Esophagus (tissue), 2 donors: ENCODE data around the gene BNC1. TPM values are rescaled to one million over a fixed set of nuclear protein-coding genes. Genes with fewer than 3 reads are reported as not detected.
"Not testable (repeated sequence)": the region's sequence is repeated elsewhere in the genome, so short reads cannot be mapped to it uniquely, and the experiment has no call there.

Experiments used
- H3K27ac ChIP-seq, 2 donors: one replicate each; pipeline ENCODE4 v1.5.1; 2013; ENCODE audit warnings: low read depth in 2 of 2, mild to moderate bottlenecking in 2 of 2, inconsistent platforms in 1 of 2, low read length in 1 of 2, moderate library complexity in 1 of 2
- H3K27me3 ChIP-seq, 2 donors: one replicate each; pipeline ENCODE4 v1.6.1; 2013; ENCODE audit warnings: low read length in 2 of 2, control low read depth in 1 of 2, mild to moderate bottlenecking in 1 of 2; ENCODE audit not compliant: insufficient read depth in 2 of 2, control insufficient read depth in 1 of 2
- H3K36me3 ChIP-seq, 2 donors: one replicate each; pipeline ENCODE4 v1.6.1; 2013; ENCODE audit warnings: low read length in 1 of 2; ENCODE audit not compliant: control insufficient read depth in 2 of 2, insufficient read depth in 2 of 2
- H3K4me1 ChIP-seq, 2 donors: one replicate each; pipeline ENCODE4 v1.6.1; 2013; ENCODE audit warnings: low read length in 1 of 2; ENCODE audit not compliant: control insufficient read depth in 2 of 2, insufficient read depth in 2 of 2
- H3K4me3 ChIP-seq, 2 donors: one replicate each; pipeline ENCODE4 v1.5.1; 2013; ENCODE audit warnings: low read length in 2 of 2, mild to moderate bottlenecking in 2 of 2, low read depth in 1 of 2, moderate library complexity in 1 of 2
- H3K9me3 ChIP-seq, 2 donors: one replicate each; pipeline ENCODE4 v1.6.1; 2013; ENCODE audit warnings: mild to moderate bottlenecking in 2 of 2, low read depth in 1 of 2, low read length in 1 of 2, moderate library complexity in 1 of 2; ENCODE audit not compliant: control insufficient read depth in 2 of 2, insufficient read depth in 1 of 2
- WGBS, 2 donors: extraction: QIAGEN DNeasy Blood & Tissue Kit; methylation state at CpG; one replicate each; pipeline ENCODE4 v1.1.7; 2013; 5-methylcytosine and 5-hydroxymethylcytosine counted together
- polyA plus RNA-seq, 2 donors: library from polyadenylated mRNA; stranded (reverse); fragments of 200-250 nt; gene quantifications; one replicate each; pipeline ENCODE4 v1.2.3, GENCODE V29; 2013
- donor health status: healthy with polysubstance abuse.
- donor health status: Bipolar disorder and iron deficiency.

Gene BNC1
- polyA plus RNA-seq, 2 donors = 7.1 to 7.6 TPM

DNA sequence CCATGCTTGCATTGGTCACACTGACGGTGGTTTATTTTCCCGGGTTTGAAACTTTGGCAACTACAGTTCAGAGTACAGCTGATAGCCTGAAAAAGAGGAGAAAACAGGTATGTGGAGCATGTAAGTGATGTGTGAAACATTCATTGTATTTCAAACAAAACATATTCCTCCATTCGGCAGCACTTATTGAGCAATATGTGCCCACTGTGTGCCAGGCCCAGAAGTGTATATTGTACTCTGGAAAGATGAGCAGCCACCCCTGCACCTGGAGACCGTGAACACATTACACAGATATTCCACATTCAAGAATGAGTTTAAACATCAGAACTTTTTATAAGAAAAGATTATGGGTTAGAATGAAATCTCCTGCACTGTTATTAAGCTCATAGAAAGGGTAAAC is 16.3 kb downstream of the BNC1 start:
- H3K27ac ChIP-seq = no peak overlapping the region
- no peak overlapping the region for H3K4me3 ChIP-seq
- H3K27me3 ChIP-seq = no peaks in the 10 kb centered on the region
- H3K36me3 ChIP-seq = peaks cover 0 to 3% of the 10 kb centered on the region in 2 donors
- WGBS, 2 donors = 83 to 87% methylated on average over 4 of the region's 4 CpGs
- H3K4me1 ChIP-seq = no peaks in the 10 kb centered on the region
- no peaks in the 10 kb centered on the region for H3K9me3 ChIP-seq

GRCh38 chr15:83262594-83263315 is 21.7 kb downstream of the BNC1 start:
- WGBS, 2 donors = 78 to 84% methylated on average over 7 of the region's 7 CpGs
- Histone ChIP-seq H3K4me3 (no peak overlapping the region), H3K9me3 (no peaks in the 10 kb centered on the region), H3K27me3 (no peaks in the 10 kb centered on the region), H3K4me1 (no peaks in the 10 kb centered on the region), H3K36me3 (peaks cover under 1 to 5% of the 10 kb centered on the region in 2 donors), H3K27ac (no peak overlapping the region)

DNA sequence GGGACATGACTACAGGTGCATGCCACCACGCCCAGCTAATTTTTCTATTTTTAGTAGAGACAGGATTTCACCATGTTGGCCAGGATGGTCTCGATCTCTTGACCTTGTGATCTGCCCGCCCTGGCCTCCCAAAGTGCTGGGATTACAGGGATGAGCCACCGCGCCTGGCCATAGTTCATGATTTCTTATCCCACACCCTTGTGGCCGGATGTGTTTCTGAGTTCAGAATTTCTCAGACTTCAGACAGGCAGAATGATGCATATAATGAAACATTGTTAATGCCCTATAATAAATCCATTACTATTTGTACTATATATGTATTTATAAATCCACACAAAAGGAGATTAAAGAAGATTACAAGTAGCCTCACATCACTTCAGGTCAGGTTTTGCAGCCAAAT is 22.3 kb downstream of the BNC1 start:
- H3K4me3 ChIP-seq, H3K27ac ChIP-seq, H3K9me3 ChIP-seq, H3K27me3 ChIP-seq, H3K36me3 ChIP-seq, H3K4me1 ChIP-seq: not testable (repeated sequence)
- 89 to 92% methylated on average over 6 of the region's 6 CpGs for WGBS, 2 donors

GRCh38 chr15:83250781-83251180 is 33.7 kb downstream of the BNC1 start:
- H3K9me3 ChIP-seq = no peaks in the 10 kb centered on the region
- no peak overlapping the region for H3K4me3 ChIP-seq
- no peaks in the 10 kb centered on the region for H3K36me3 ChIP-seq
- H3K27ac ChIP-seq = no peak overlapping the region
- H3K27me3 ChIP-seq = no peaks in the 10 kb centered on the region
- no peaks in the 10 kb centered on the region for H3K4me1 ChIP-seq

DNA sequence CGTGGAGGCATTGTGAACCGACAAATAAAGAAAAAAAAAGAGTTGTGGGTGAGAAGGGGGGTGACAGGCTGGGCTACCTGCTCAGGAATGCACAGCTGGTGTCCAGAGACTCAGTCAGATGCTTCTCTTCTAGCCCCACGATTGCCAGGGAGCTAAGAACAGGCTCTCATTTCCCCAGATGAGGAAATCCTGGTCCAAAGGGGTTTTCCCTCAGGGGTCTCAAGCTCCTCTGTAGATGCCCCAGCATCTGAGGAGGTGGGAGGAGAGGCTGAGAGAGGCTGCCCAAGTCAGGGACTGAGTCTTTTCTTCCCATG is 35.5 kb downstream of the BNC1 start:
- no peak overlapping the region for H3K4me3 ChIP-seq
- H3K27me3 ChIP-seq = no peaks in the 10 kb centered on the region
- no peaks in the 10 kb centered on the region for H3K4me1 ChIP-seq
- no peaks in the 10 kb centered on the region for H3K9me3 ChIP-seq
- no peaks in the 10 kb centered on the region for H3K36me3 ChIP-seq
- no peak overlapping the region for H3K27ac ChIP-seq
- WGBS, 2 donors = 26 to 35% methylated on average over 3 of the region's 3 CpGs

GRCh38 chr15:83248151-83249029 is 36.1 kb downstream of the BNC1 start:
- Histone ChIP-seq H3K27ac (no peak overlapping the region), H3K27me3 (no peaks in the 10 kb centered on the region), H3K4me3 (no peak overlapping the region), H3K9me3 (no peaks in the 10 kb centered on the region), H3K36me3 (no peaks in the 10 kb centered on the region), H3K4me1 (no peaks in the 10 kb centered on the region)
- 26 to 32% methylated on average over 11 of the region's 11 CpGs for WGBS, 2 donors

DNA sequence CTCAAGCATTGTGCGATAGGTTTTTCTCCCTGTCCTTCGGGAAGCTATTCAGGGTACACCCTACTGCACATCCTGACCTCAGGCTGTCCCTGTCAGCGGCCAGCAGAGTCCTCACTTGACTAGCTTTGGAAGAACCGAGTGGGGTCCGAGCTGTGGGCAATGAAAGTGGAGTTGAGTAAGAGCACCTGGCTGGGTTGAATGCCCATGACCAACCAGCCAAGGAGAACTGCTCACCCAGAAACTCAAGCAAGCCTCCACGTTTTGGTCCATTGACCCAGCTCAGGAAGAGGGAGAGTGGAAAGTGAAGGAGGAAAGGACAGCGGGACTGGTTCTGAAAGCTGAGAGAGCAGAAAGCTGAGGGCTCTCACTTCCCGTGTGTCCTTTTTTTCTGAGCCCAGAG is 40.8 kb downstream of the BNC1 start:
- no peaks in the 10 kb centered on the region for H3K4me1 ChIP-seq
- H3K27me3 ChIP-seq = no peaks in the 10 kb centered on the region
- H3K27ac ChIP-seq = no peak overlapping the region
- H3K36me3 ChIP-seq = no peaks in the 10 kb centered on the region
- no peak overlapping the region for H3K4me3 ChIP-seq
- 70 to 75% methylated on average over 8 of the region's 8 CpGs for WGBS, 2 donors
- H3K9me3 ChIP-seq = no peaks in the 10 kb centered on the region

- 93 to 97% methylated on average over 21 of the region's 21 CpGs for WGBS, 2 donors
- Histone ChIP-seq H3K4me1 (no peaks in the 10 kb centered on the region), H3K27me3 (no peaks in the 10 kb centered on the region), H3K4me3 (no peak overlapping the region), H3K36me3 (no peaks in the 10 kb centered on the region), H3K27ac (no peak overlapping the region), H3K9me3 (no peaks in the 10 kb centered on the region)
Observed at GRCh38 chr15:83230242-83230641, 54.2 kb downstream of the BNC1 start.

- H3K9me3 ChIP-seq = no peaks in the 10 kb centered on the region
- 76 to 79% methylated on average over 9 of the region's 9 CpGs for WGBS, 2 donors
- no peaks in the 10 kb centered on the region for H3K27me3 ChIP-seq
- H3K4me3 ChIP-seq = no peak overlapping the region
- H3K36me3 ChIP-seq = no peaks in the 10 kb centered on the region
- no peak overlapping the region for H3K27ac ChIP-seq
- no peaks in the 10 kb centered on the region for H3K4me1 ChIP-seq
Observed at GRCh38 chr15:83225449-83225848, 59.0 kb downstream of the BNC1 start.

DNA sequence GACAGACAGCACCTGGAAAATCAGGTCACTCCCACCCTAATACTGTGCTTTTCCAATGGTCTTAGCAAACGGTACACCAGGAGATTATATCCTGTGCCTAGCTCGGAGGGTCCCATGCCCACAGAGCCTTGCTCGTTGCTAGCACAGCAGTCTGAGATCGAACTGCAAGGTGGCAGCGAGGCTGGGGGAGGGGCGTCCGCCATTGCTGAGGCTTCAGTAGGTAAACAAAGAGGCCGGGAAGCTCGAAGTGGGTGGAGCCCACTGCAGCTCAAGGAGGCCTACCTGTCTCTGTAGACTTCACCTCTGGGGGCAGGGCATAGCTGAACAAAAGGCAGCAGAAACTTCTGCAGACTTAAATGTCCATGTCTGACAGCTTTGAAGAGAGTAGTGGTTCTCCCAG is 62.7 kb downstream of the BNC1 start:
- H3K27me3 ChIP-seq, H3K36me3 ChIP-seq, H3K4me3 ChIP-seq, H3K27ac ChIP-seq, H3K4me1 ChIP-seq, H3K9me3 ChIP-seq: not testable (repeated sequence)
- 93 to 97% methylated on average over 9 of the region's 9 CpGs for WGBS, 2 donors
